ENCODE measurements around the gene HASPIN.

DNA sequence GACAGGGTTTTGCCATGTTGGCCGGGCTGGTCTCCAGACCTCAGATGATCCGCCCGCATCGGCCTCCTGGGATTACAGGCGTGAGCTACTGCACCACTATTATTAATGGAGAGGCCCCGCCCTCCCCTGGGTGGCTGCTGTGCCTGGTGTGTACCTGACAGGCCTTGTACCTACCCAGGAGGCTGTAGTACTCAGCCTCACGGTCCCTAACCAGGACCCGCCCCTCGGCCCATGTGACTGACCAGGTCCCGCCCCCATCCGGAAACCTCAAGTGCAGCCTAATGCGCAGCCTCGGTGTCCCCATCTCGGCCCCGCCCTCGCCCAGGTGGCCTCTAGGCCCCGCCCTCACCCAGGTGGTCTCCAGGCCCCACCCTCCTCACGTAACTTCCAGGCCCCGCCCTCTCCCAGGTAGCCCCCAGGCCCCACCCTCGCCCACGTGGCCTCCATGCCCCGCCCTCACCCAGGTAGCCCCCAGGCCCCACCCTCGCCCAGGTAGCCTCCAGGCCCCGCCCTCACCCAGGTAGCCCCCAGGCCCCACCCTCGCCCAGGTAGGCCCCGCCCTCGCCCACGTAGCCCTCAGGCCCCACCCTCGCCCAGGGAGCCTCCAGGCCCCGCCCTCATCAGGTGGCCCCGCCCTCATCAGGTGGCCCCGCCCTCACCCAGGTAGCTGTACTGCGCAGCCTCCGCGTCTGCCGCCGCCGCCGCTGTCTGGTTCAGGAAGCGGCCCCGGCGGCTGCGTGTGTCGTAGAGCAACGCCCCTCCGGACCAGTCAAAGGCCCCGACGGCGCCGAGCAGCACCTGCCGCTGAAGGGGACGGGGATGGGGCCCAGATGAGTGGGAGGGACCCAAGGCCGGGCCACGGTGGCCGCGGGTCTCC is 31.0 kb downstream of the HASPIN start:
- TF ChIP-seq POLR2A (IDR thresholded peaks at IDR 0.05), result no peak
- TF ChIP-seq, protein P1, sequence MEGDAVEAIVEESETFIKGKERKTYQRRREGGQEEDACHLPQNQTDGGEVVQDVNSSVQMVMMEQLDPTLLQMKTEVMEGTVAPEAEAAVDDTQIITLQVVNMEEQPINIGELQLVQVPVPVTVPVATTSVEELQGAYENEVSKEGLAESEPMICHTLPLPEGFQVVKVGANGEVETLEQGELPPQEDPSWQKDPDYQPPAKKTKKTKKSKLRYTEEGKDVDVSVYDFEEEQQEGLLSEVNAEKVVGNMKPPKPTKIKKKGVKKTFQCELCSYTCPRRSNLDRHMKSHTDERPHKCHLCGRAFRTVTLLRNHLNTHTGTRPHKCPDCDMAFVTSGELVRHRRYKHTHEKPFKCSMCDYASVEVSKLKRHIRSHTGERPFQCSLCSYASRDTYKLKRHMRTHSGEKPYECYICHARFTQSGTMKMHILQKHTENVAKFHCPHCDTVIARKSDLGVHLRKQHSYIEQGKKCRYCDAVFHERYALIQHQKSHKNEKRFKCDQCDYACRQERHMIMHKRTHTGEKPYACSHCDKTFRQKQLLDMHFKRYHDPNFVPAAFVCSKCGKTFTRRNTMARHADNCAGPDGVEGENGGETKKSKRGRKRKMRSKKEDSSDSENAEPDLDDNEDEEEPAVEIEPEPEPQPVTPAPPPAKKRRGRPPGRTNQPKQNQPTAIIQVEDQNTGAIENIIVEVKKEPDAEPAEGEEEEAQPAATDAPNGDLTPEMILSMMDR (IDR thresholded peaks at IDR 0.05 in 4 of 5, conservative IDR thresholded peaks at IDR 0.05 in 1 of 5), result no peak
